HG03196 (cell line): ENCODE results near the gene TMIE.

Experiments used
- ATAC-seq: cut with Tn5 transposase; IDR thresholded peaks from one replicate; pipeline ENCODE4 v1.9.1; 2021; ENCODE audit not compliant: unreplicated experiment

The TMIE gene

GRCh38 chr3:46756642-46757041 is 55.5 kb downstream of the TMIE start:
- no peak for ATAC-seq

GRCh38 chr3:46759239-46760167 is 58.3 kb downstream of the TMIE start:
- ATAC-seq = no peak
